ENCODE measurements around the gene MAN2A1.

- TF ChIP-seq CTCF (IDR thresholded peaks at IDR 0.05 in 8 of 11, conservative IDR thresholded peaks at IDR 0.05 in 3 of 11) = no peak
- TF ChIP-seq POLR2AphosphoS5 (IDR thresholded peaks at IDR 0.05) = no peak
Observed at GRCh38 chr5:109643791-109644350, 45.9 kb upstream of the MAN2A1 start.

Measured in spleen (tissue), 7 donors.